ENCODE measurements around the gene EFNA3.

- TF ChIP-seq, protein P1, sequence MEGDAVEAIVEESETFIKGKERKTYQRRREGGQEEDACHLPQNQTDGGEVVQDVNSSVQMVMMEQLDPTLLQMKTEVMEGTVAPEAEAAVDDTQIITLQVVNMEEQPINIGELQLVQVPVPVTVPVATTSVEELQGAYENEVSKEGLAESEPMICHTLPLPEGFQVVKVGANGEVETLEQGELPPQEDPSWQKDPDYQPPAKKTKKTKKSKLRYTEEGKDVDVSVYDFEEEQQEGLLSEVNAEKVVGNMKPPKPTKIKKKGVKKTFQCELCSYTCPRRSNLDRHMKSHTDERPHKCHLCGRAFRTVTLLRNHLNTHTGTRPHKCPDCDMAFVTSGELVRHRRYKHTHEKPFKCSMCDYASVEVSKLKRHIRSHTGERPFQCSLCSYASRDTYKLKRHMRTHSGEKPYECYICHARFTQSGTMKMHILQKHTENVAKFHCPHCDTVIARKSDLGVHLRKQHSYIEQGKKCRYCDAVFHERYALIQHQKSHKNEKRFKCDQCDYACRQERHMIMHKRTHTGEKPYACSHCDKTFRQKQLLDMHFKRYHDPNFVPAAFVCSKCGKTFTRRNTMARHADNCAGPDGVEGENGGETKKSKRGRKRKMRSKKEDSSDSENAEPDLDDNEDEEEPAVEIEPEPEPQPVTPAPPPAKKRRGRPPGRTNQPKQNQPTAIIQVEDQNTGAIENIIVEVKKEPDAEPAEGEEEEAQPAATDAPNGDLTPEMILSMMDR (IDR thresholded peaks at IDR 0.05; ENCODE audit: insufficient read depth, low read depth, low read length): no peak
- TF ChIP-seq EZH2 (IDR thresholded peaks at IDR 0.05; ENCODE audit: insufficient read depth, low read length): no peak
These were observed 38.1 kb upstream of the EFNA3 start for GRCh38 chr1:155040358-155041093.
